Stomach (tissue), 4 donors: Measurements from ENCODE around the gene AFAP1.

Experiments
- EP300 ChIP-seq: sonication (generic); formaldehyde crosslinking; IDR thresholded peaks from one replicate; pipeline ENCODE4 v1.6.1; 2017; ENCODE audit warnings: antibody characterized with exemption
- POLR2A ChIP-seq, 4 donors: fragments of 450-650 bp; IDR thresholded peaks; one replicate each; pipeline ENCODE4 v1.6.1; 2016; ENCODE audit warnings: antibody characterized with exemption in 4 of 4, control low read depth in 2 of 4, mild to moderate bottlenecking in 1 of 4, moderate library complexity in 1 of 4
- TF ChIP-seq, protein P1 (sequence below), 7 experiments: fragments of 450-650 bp in 4 of 7; fragments of 200-600 bp in 3 of 7; sonication (generic) in 3 of 7; IDR thresholded peaks; one replicate each; pipeline ENCODE4 v1.5.1; 2016 to 2019; ENCODE audit warnings: antibody characterized with exemption in 7 of 7, control low read depth in 2 of 7, mild to moderate bottlenecking in 1 of 7

GRCh38 chr4:7867701-7868435 is 71.8 kb downstream of the AFAP1 start:
- TF ChIP-seq, protein P1, sequence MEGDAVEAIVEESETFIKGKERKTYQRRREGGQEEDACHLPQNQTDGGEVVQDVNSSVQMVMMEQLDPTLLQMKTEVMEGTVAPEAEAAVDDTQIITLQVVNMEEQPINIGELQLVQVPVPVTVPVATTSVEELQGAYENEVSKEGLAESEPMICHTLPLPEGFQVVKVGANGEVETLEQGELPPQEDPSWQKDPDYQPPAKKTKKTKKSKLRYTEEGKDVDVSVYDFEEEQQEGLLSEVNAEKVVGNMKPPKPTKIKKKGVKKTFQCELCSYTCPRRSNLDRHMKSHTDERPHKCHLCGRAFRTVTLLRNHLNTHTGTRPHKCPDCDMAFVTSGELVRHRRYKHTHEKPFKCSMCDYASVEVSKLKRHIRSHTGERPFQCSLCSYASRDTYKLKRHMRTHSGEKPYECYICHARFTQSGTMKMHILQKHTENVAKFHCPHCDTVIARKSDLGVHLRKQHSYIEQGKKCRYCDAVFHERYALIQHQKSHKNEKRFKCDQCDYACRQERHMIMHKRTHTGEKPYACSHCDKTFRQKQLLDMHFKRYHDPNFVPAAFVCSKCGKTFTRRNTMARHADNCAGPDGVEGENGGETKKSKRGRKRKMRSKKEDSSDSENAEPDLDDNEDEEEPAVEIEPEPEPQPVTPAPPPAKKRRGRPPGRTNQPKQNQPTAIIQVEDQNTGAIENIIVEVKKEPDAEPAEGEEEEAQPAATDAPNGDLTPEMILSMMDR (IDR thresholded peaks at IDR 0.05), result no peak
- TF ChIP-seq POLR2A (IDR thresholded peaks at IDR 0.05) (no peak), EP300 (no peak)
